ENCODE measurements around the gene CMC2.

GRCh38 chr16:81006813-81007695 is at the start of gene CMC2, which contains the start of gene CENPN:
- TF ChIP-seq CTCF (IDR thresholded peaks at IDR 0.05 in 8 of 11, conservative IDR thresholded peaks at IDR 0.05 in 3 of 11): peak in 6 of 11 experiments; percentile 15 to 47 (median 34)
- peak; percentile 30 to 75 (median 56) for TF ChIP-seq POLR2A (IDR thresholded peaks at IDR 0.05)

All from spleen (tissue), 7 donors.